Calu3 (cell line): ENCODE results near the gene PBX4. TPM values are rescaled to one million over a fixed set of nuclear protein-coding genes. Genes with fewer than 3 reads are reported as not detected.

Experiments used
- BruUV-seq: library from RNA; stranded (reverse); fragments of 400-500 nt; replicated peaks from 2 replicates; lab custom pipeline; 2021; lab: Mats Ljungman, UMichigan
- CTCF ChIA-PET: fragments of 300-600 bp; sonication (Branson Sonifier 250); formaldehyde crosslinking; loops from one replicate; lab custom pipeline; 2022; ENCODE audit warnings: antibody characterized with exemption; lab: Charles Lee
- DNase-seq: peaks from one replicate; pipeline ENCODE4 v3.0.0; 2022
- H3K27ac Mint-ChIP-seq: one replicate; pipeline ENCODE4 v1.8.0; 2022; ENCODE audit warnings: mixed read lengths; ENCODE audit not compliant: unreplicated experiment
- H3K27me3 Mint-ChIP-seq: one replicate; pipeline ENCODE4 v1.8.0; 2022; ENCODE audit warnings: mixed read lengths; ENCODE audit not compliant: unreplicated experiment
- H3K36me3 Mint-ChIP-seq: one replicate; pipeline ENCODE4 v1.8.0; 2022; ENCODE audit warnings: mild to moderate bottlenecking, moderate library complexity, mixed read lengths; ENCODE audit not compliant: insufficient read depth, unreplicated experiment
- H3K4me1 Mint-ChIP-seq: one replicate; pipeline ENCODE4 v1.8.0; 2022; ENCODE audit warnings: mild to moderate bottlenecking, low read depth, mixed read lengths; ENCODE audit not compliant: unreplicated experiment
- H3K4me3 Mint-ChIP-seq: one replicate; pipeline ENCODE4 v1.8.0; 2022; ENCODE audit warnings: mild to moderate bottlenecking, low read depth, moderate library complexity, mixed read lengths; ENCODE audit not compliant: unreplicated experiment
- H3K9me3 Mint-ChIP-seq: one replicate; pipeline ENCODE4 v1.8.0; 2022; ENCODE audit warnings: low read depth, mixed read lengths; ENCODE audit not compliant: unreplicated experiment
- CTCF ChIP-seq: fragments of 200-600 bp; IDR thresholded peaks from one replicate; pipeline ENCODE4 v1.8.0; 2022; ENCODE audit warnings: antibody characterized with exemption; ENCODE audit not compliant: unreplicated experiment
- intact Hi-C: fragments of 100-400 bp; cut with micrococcal nuclease; formaldehyde crosslinking; loops from one replicate; pipeline ENCODE4 v1.10.0; 2022; ENCODE audit not compliant: unreplicated experiment
- total RNA-seq: library from RNA; stranded (reverse); gene quantifications from 2 replicates; pipeline ENCODE4 v1.2.3, GENCODE V29; 2022

Gene PBX4
- total RNA-seq, 1 experiment from 2014 or later = 6.0 TPM

DNA sequence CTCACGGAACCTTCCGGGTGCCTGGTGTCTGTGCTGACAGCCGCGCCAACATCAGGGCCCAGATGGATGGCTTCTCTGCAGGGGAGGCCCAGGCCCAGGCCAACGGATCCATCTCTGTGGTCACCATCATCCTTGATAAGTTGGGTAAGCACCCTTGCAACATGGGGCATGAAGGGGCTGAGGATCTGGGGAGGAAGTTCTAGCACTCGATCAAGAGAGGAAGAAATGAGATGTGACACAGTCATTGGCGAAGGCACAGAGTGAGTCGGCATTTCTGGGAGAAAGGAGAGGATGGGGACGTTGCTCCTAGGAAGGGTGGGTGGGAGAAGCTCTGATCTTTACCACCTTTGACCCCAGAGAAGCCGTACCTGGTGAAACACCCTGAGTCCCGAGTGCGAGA lies 76.0 kb downstream of the PBX4 start:
- intact Hi-C loops = no loop called here
- no peak for DNase-seq
- TF ChIP-seq CTCF = no peak
- CTCF ChIA-PET = no interaction called here
- no peak overlapping the region for H3K4me3 Mint-ChIP-seq
- no peak overlapping the region for H3K27ac Mint-ChIP-seq
- H3K9me3 Mint-ChIP-seq = no peaks in the 10 kb centered on the region
- H3K36me3 Mint-ChIP-seq = peaks cover 3% of the 10 kb centered on the region
- peaks cover 12% of the 10 kb centered on the region for H3K27me3 Mint-ChIP-seq
- BruUV-seq = no TSS peak
- no peaks in the 10 kb centered on the region for H3K4me1 Mint-ChIP-seq

GRCh38 chr19:19541616-19542015 lies 76.9 kb downstream of the PBX4 start:
- no peaks in the 10 kb centered on the region for H3K9me3 Mint-ChIP-seq
- H3K27ac Mint-ChIP-seq = no peak overlapping the region
- no peak for DNase-seq
- no peak for TF ChIP-seq CTCF
- peaks cover 12% of the 10 kb centered on the region for H3K27me3 Mint-ChIP-seq
- no peak overlapping the region for H3K4me3 Mint-ChIP-seq
- CTCF ChIA-PET = no interaction called here
- intact Hi-C loops = no loop called here
- H3K36me3 Mint-ChIP-seq = peaks cover 5% of the 10 kb centered on the region
- BruUV-seq = no TSS peak
- no peaks in the 10 kb centered on the region for H3K4me1 Mint-ChIP-seq

- no peak overlapping the region for H3K27ac Mint-ChIP-seq
- H3K4me3 Mint-ChIP-seq = no peak overlapping the region
- no TSS peak for BruUV-seq
- H3K9me3 Mint-ChIP-seq = no peaks in the 10 kb centered on the region
- no peak for TF ChIP-seq CTCF
- CTCF ChIA-PET = no interaction called here
- intact Hi-C loops = no loop called here
- H3K36me3 Mint-ChIP-seq = peaks cover 10% of the 10 kb centered on the region
- DNase-seq = peak; percentile 63
- no peaks in the 10 kb centered on the region for H3K4me1 Mint-ChIP-seq
- peaks cover 12% of the 10 kb centered on the region for H3K27me3 Mint-ChIP-seq
Measured at GRCh38 chr19:19540715-19541515, 77.6 kb downstream of the PBX4 start.

GRCh38 chr19:19540064-19540714 lies 78.3 kb downstream of the PBX4 start:
- no peak overlapping the region for H3K27ac Mint-ChIP-seq
- peaks cover 12% of the 10 kb centered on the region for H3K27me3 Mint-ChIP-seq
- TF ChIP-seq CTCF = no peak
- intact Hi-C loops = no loop called here
- no peaks in the 10 kb centered on the region for H3K9me3 Mint-ChIP-seq
- DNase-seq = no peak
- no TSS peak for BruUV-seq
- CTCF ChIA-PET = no interaction called here
- peaks cover 10% of the 10 kb centered on the region for H3K36me3 Mint-ChIP-seq
- no peak overlapping the region for H3K4me3 Mint-ChIP-seq
- H3K4me1 Mint-ChIP-seq = no peaks in the 10 kb centered on the region
